Neuronal stem cell (in vitro differentiated cells): ENCODE measurements around the gene LRP1B.

ENCODE experiments used
- DNase-seq: peaks from one replicate; pipeline ENCODE4 v3.0.0-alpha.2; 2013; ENCODE audit warnings: low spot score
- H2AFZ ChIP-seq: one replicate; pipeline ENCODE4 v1.6.1; 2013; ENCODE audit warnings: mild to moderate bottlenecking, low read length, inconsistent platforms
- H2AK5ac ChIP-seq: 2 replicates; pipeline ENCODE4 v1.6.1; 2013; ENCODE audit warnings: low read depth, mild to moderate bottlenecking, inconsistent platforms, low read length, moderate library complexity, mixed read lengths
- H2BK120ac ChIP-seq: 2 replicates; pipeline ENCODE4 v1.6.1; 2013; ENCODE audit warnings: low read depth, mild to moderate bottlenecking, inconsistent platforms, low read length, moderate library complexity, mixed read lengths
- H2BK12ac ChIP-seq: one replicate; pipeline ENCODE4 v1.6.1; 2013; ENCODE audit warnings: low read length, inconsistent platforms
- H2BK15ac ChIP-seq: 2 replicates; pipeline ENCODE4 v1.6.1; 2013; ENCODE audit warnings: mild to moderate bottlenecking, low read length, inconsistent platforms, mixed read lengths
- H2BK5ac ChIP-seq: one replicate; pipeline ENCODE4 v1.6.1; 2013; ENCODE audit warnings: inconsistent platforms, mild to moderate bottlenecking, low read length, moderate library complexity
- H3K14ac ChIP-seq: one replicate; pipeline ENCODE4 v1.6.1; 2013; ENCODE audit warnings: low read length, inconsistent platforms
- H3K18ac ChIP-seq: 2 replicates; pipeline ENCODE4 v1.6.1; 2013; ENCODE audit warnings: low read length, inconsistent platforms
- H3K23ac ChIP-seq: 2 replicates; pipeline ENCODE4 v1.6.1; 2013; ENCODE audit warnings: low read depth, mild to moderate bottlenecking, mixed read lengths, low read length, inconsistent platforms; ENCODE audit not compliant: poor library complexity
- H3K27ac ChIP-seq: replicated peaks from 3 replicates; pipeline ENCODE4 v1.5.1; 2013; ENCODE audit warnings: low read length, inconsistent platforms
- H3K27me3 ChIP-seq, 3 experiments: 2 replicates each; pipeline ENCODE4 v1.6.1; 2013; ENCODE audit warnings: low read length in 3 of 3, mild to moderate bottlenecking in 2 of 3, inconsistent platforms in 1 of 3, low read depth in 1 of 3, mixed read lengths in 1 of 3, moderate library complexity in 1 of 3; ENCODE audit not compliant: control insufficient read depth in 3 of 3, insufficient read depth in 3 of 3
- H3K36me3 ChIP-seq, 2 donors: replicated peaks in 1 of 2; 2 replicates each; pipeline ENCODE4 v1.6.1; 2013; ENCODE audit warnings: low read length in 2 of 2; ENCODE audit not compliant: control insufficient read depth in 2 of 2, insufficient read depth in 2 of 2
- H3K4ac ChIP-seq: 2 replicates; pipeline ENCODE4 v1.6.1; 2013; ENCODE audit warnings: inconsistent platforms, mild to moderate bottlenecking, low read length, moderate library complexity
- H3K4me1 ChIP-seq, 2 donors: 1 replicate in 1 of 2; 2 replicates in 1 of 2; pipeline ENCODE4 v1.6.1; 2013; ENCODE audit warnings: low read length in 2 of 2, low read depth in 1 of 2; ENCODE audit not compliant: control insufficient read depth in 2 of 2, insufficient read depth in 1 of 2
- H3K4me2 ChIP-seq: one replicate; pipeline ENCODE4 v1.6.1; 2013; ENCODE audit warnings: mild to moderate bottlenecking, low read length, inconsistent platforms; ENCODE audit not compliant: insufficient read depth, poor library complexity, severe bottlenecking
- H3K4me3 ChIP-seq, 2 donors: 2 replicates each; pipeline ENCODE4 v1.5.1; 2013; ENCODE audit warnings: low read length in 2 of 2, mild to moderate bottlenecking in 2 of 2, inconsistent platforms in 1 of 2, moderate library complexity in 1 of 2
- H3K79me1 ChIP-seq: one replicate; pipeline ENCODE4 v1.6.1; 2013; ENCODE audit warnings: low read depth, mild to moderate bottlenecking, inconsistent platforms, low read length, moderate library complexity
- H3K9ac ChIP-seq: one replicate; pipeline ENCODE4 v1.6.1; 2013; ENCODE audit warnings: mild to moderate bottlenecking, low read depth, low read length, inconsistent platforms; ENCODE audit not compliant: poor library complexity
- H3K9me3 ChIP-seq, 2 donors: replicated peaks in 1 of 2; 2 replicates each; pipeline versions ENCODE3 to v1.6.1; 2013; ENCODE audit warnings: low read length in 2 of 2, mild to moderate bottlenecking in 2 of 2, inconsistent platforms in 1 of 2, low read depth in 1 of 2, mixed read lengths in 1 of 2, moderate library complexity in 1 of 2; ENCODE audit not compliant: control insufficient read depth in 2 of 2, insufficient read depth in 1 of 2
- H4K8ac ChIP-seq: one replicate; pipeline ENCODE4 v1.6.1; 2013; ENCODE audit warnings: low read depth, mild to moderate bottlenecking, inconsistent platforms, low read length, moderate library complexity
- H4K91ac ChIP-seq: one replicate; pipeline ENCODE4 v1.6.1; 2013; ENCODE audit warnings: low read length, low read depth, mild to moderate bottlenecking, inconsistent platforms; ENCODE audit not compliant: poor library complexity
- WGBS, 2 donors: extraction: QIAGEN DNeasy Blood & Tissue Kit; methylation state at CpG; one replicate each; pipeline ENCODE4 v1.1.7; 2013; ENCODE audit warnings: missing lambda C conversion rate in 2 of 2, mixed read lengths in 1 of 2; ENCODE audit not compliant: insufficient read length in 2 of 2, insufficient replicate concordance in 1 of 2; ENCODE audit errors: extremely low coverage in 2 of 2; 5-methylcytosine and 5-hydroxymethylcytosine counted together

LRP1B gene

DNA sequence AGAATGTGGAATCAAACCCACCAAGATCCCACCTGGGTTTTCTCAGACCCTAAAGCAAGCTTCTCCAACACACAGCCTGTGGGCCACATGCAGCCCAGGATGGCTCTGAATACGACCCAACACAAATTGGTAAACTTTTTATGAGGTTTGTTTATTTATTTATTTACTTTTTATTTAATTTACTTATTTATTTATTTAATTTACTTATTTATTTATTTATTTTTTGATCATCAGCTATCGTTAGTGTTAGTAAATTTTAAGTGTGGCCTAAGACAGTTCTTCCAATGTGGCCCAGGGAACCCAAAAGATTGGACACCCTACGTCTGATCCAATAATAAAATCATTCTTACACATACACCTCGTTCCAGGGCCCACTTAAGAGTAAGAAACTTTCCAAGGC is 1451.1 kb downstream of the LRP1B start:
- H2AK5ac ChIP-seq: no peak overlapping the region
- no CpG with 5 or more reads among the region's 4 CpGs for WGBS, 2 donors
- no peak overlapping the region for H3K14ac ChIP-seq
- no peak overlapping the region for H3K27ac ChIP-seq
- H3K4me2 ChIP-seq: no peak overlapping the region
- no peak for DNase-seq
- no peak overlapping the region for H3K23ac ChIP-seq
- no peak overlapping the region for H2BK120ac ChIP-seq
- H2BK15ac ChIP-seq: no peak overlapping the region
- H3K4me1 ChIP-seq: no peaks in the 10 kb centered on the region
- no peak overlapping the region for H2AFZ ChIP-seq
- H3K9ac ChIP-seq: no peak overlapping the region
- no peak overlapping the region for H2BK5ac ChIP-seq
- H3K18ac ChIP-seq: no peak overlapping the region
- no peak overlapping the region for H4K8ac ChIP-seq
- no peak overlapping the region for H4K91ac ChIP-seq
- no peaks in the 10 kb centered on the region for H3K27me3 ChIP-seq
- H3K79me1 ChIP-seq: no peaks in the 10 kb centered on the region
- H3K36me3 ChIP-seq: no peaks in the 10 kb centered on the region
- H3K9me3 ChIP-seq: no peaks in the 10 kb centered on the region
- no peak overlapping the region for H2BK12ac ChIP-seq
- H3K4me3 ChIP-seq: no peak overlapping the region
- no peak overlapping the region for H3K4ac ChIP-seq

DNA sequence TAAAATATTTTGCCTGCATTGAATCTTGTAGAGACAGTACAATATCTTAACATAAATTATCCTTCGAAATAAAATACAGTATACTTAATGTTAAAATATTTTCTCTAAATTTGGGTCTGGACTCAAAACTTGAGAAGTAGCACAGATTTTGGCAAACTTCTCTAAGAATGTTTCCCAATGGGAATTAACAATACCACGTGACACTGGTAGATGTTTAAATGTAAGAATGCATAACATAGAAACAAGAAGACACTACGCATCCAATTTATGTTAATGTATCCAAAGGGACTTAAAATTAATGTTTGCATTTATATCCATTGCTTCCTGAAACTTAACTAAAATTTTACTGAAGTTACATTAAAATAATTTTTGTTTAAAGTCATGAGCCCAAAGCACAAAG is 1460.9 kb downstream of the LRP1B start:
- Histone ChIP-seq H2BK12ac (no peak overlapping the region), H3K14ac (no peak overlapping the region), H3K23ac (no peak overlapping the region), H4K91ac (no peak overlapping the region), H2AK5ac (no peak overlapping the region), H3K4me1 (peaks cover 0 to 6% of the 10 kb centered on the region in 2 donors), H4K8ac (no peak overlapping the region), H2AFZ (no peak overlapping the region), H2BK5ac (no peak overlapping the region), H3K4me2 (no peak overlapping the region), H3K27me3 (no peaks in the 10 kb centered on the region), H2BK120ac (no peak overlapping the region), H2BK15ac (no peak overlapping the region), H3K4ac (no peak overlapping the region), H3K9ac (no peak overlapping the region), H3K9me3 (no peaks in the 10 kb centered on the region), H3K36me3 (no peaks in the 10 kb centered on the region), H3K79me1 (no peaks in the 10 kb centered on the region), H3K4me3 (no peak overlapping the region), H3K18ac (no peak overlapping the region), H3K27ac (no peak overlapping the region)
- no peak for DNase-seq
- no CpG with 5 or more reads among the region's 3 CpGs for WGBS, 2 donors

DNA sequence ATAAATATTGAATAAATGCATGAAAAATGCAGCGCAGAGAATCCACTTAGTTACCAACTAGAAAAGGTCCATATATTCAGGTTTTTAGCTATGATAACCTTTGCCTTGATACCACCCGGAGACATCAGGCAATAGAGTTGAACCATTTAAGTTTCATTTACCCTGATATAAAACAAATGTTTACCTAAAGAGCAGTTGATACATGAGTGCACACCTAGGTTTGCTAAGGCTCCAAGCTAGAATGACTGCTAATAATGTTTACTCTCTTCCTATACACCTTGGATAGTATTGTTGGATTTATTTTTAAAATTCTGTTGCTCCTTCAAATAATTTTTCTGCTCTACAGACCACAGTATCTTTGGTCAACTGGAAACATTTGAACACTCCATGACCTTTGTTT is 1463.6 kb downstream of the LRP1B start:
- no peaks in the 10 kb centered on the region for H3K27me3 ChIP-seq
- no peak overlapping the region for H2BK120ac ChIP-seq
- no peak overlapping the region for H2BK15ac ChIP-seq
- no peaks in the 10 kb centered on the region for H3K36me3 ChIP-seq
- no peak overlapping the region for H3K4ac ChIP-seq
- H3K79me1 ChIP-seq: no peaks in the 10 kb centered on the region
- H2BK5ac ChIP-seq: no peak overlapping the region
- no peak for DNase-seq
- peak overlapping the region; percentile 70 for H2AFZ ChIP-seq
- H3K4me2 ChIP-seq: no peak overlapping the region
- no peak overlapping the region for H3K14ac ChIP-seq
- H3K18ac ChIP-seq: no peak overlapping the region
- WGBS, 2 donors: no CpG with 5 or more reads among the region's 2 CpGs
- no peak overlapping the region for H3K4me3 ChIP-seq
- H4K91ac ChIP-seq: no peak overlapping the region
- H3K23ac ChIP-seq: no peak overlapping the region
- no peak overlapping the region for H4K8ac ChIP-seq
- H3K27ac ChIP-seq: no peak overlapping the region
- H2BK12ac ChIP-seq: no peak overlapping the region
- no peak overlapping the region for H2AK5ac ChIP-seq
- no peaks in the 10 kb centered on the region for H3K9me3 ChIP-seq
- no peak overlapping the region for H3K9ac ChIP-seq
- H3K4me1 ChIP-seq: peaks cover 0 to 6% of the 10 kb centered on the region in 2 donors

DNA sequence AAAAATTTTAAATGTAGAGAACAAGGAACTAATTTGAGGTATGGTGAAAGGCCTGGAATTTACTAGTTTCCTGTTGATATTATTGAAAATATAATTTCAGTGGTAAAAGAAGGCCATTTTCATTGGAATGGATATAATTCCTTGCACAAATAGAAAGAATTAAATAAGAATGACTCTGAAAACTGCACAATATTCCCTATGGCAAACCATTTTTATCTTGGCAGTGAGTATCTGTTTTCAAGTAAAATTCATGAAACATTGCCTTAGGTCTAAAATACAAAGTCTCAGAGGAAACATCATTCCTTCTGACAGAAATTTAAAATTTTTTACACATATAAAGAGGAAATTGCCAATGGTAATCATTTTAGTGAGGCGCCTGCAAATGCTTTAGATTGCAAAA is 1468.3 kb downstream of the LRP1B start:
- no peak overlapping the region for H2BK120ac ChIP-seq
- no peak overlapping the region for H2AK5ac ChIP-seq
- no CpG with 5 or more reads among the region's 1 CpG for whole genome bisulfite sequencing, 2 donors
- no peak overlapping the region for H2AFZ ChIP-seq
- H3K14ac ChIP-seq: no peak overlapping the region
- H3K27me3 ChIP-seq: no peaks in the 10 kb centered on the region
- H3K36me3 ChIP-seq: no peaks in the 10 kb centered on the region
- no peak overlapping the region for H2BK12ac ChIP-seq
- no peaks in the 10 kb centered on the region for H3K9me3 ChIP-seq
- H3K18ac ChIP-seq: no peak overlapping the region
- H3K27ac ChIP-seq: no peak overlapping the region
- no peak overlapping the region for H3K9ac ChIP-seq
- H3K4ac ChIP-seq: no peak overlapping the region
- no peak overlapping the region for H4K91ac ChIP-seq
- no peak overlapping the region for H3K23ac ChIP-seq
- no peak overlapping the region for H4K8ac ChIP-seq
- H2BK5ac ChIP-seq: no peak overlapping the region
- peaks cover 0 to 6% of the 10 kb centered on the region in 2 donors for H3K4me1 ChIP-seq
- no peaks in the 10 kb centered on the region for H3K79me1 ChIP-seq
- no peak overlapping the region for H2BK15ac ChIP-seq
- no peak for DNase-seq
- no peak overlapping the region for H3K4me3 ChIP-seq
- H3K4me2 ChIP-seq: no peak overlapping the region
